Measurements from ENCODE around the gene SPRR5. TPM values are rescaled to one million over a fixed set of nuclear protein-coding genes. Genes with fewer than 3 reads are reported as not detected.

The SPRR5 gene
- total and polyA plus RNA-seq, 2 donors (not counting 3 experiments of a cell fraction or from before 2014, with no cell fraction given) = not detected

DNA sequence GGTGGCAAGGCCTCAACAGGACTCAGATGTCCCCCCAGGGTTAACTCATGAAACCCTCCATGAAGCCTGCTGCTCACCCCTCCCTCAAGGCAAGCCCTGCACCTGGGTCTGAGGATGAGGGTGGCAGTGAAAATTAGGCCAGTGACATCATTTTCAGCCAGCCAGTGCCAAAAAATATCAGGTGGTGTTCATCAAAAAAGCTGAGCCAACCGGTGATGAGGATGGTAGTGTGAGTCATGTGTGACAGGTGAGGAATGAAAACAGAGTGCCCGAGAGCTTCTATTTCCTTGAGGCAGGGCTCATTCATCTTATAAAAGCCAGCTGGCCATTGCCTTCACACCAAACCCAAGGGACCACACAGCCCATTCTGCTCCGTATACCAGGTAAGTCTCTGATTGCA lies 36.7 kb downstream of the SPRR5 start, which contains the start of gene SPRR1A:
Gene SPRR1A, plus strand, starts transcription at position 339 of the 400 bp plus-strand sequence. CDS start 1,150 bp downstream, outside the sequence.
- Histone ChIP-seq H3K27ac (ENCODE audit: insufficient read depth, low read depth, low read length) (no peak within 1 kb of the TSS), H2AFZ (ENCODE audit: low read depth, low read length) (no peak within 1 kb of the TSS), H3K4me3 (replicated peaks in 1 of 3; ENCODE audit: insufficient read depth in 1 of 3, low read depth in 1 of 3, low read length in 3 of 3) (no peak within 1 kb of the TSS), H3K4me1 (ENCODE audit: control insufficient read depth, extremely low read depth, insufficient read depth, low read length) (no peaks in the 10 kb centered on the region), H3K36me3 (ENCODE audit: control insufficient read depth in 2 of 2, extremely low read depth in 1 of 2, insufficient read depth in 2 of 2, low read length in 2 of 2) (no peaks in the 10 kb centered on the region), H3K9me3 (replicated peaks; ENCODE audit: control insufficient read depth, insufficient read depth, low read length) (no peaks in the 10 kb centered on the region), H3K9me1 (replicated peaks; ENCODE audit: control insufficient read depth, extremely low read depth, insufficient read depth, low read length) (no peaks in the 10 kb centered on the region), H3K4me2 (ENCODE audit: insufficient read depth, low read length) (no peak within 1 kb of the TSS), H3K79me2 (ENCODE audit: control insufficient read depth, insufficient read depth, low read length) (no peaks in the 10 kb centered on the region), H3K9ac (replicated peaks; ENCODE audit: extremely low read depth, insufficient read depth, low read length) (no peak within 1 kb of the TSS), H3K27me3 (ENCODE audit: control insufficient read depth in 2 of 2, insufficient read depth in 2 of 2, low read length in 2 of 2) (no peaks in the 10 kb centered on the region), H4K20me1 (replicated peaks; ENCODE audit: control insufficient read depth, extremely low read depth, insufficient read depth, low read length) (no peaks in the 10 kb centered on the region)
- TF ChIP-seq JUN (IDR thresholded peaks at IDR 0.05; ENCODE audit: borderline replicate concordance, insufficient read depth, insufficient read length, low read depth) = no peak
- TF ChIP-seq, protein P1, sequence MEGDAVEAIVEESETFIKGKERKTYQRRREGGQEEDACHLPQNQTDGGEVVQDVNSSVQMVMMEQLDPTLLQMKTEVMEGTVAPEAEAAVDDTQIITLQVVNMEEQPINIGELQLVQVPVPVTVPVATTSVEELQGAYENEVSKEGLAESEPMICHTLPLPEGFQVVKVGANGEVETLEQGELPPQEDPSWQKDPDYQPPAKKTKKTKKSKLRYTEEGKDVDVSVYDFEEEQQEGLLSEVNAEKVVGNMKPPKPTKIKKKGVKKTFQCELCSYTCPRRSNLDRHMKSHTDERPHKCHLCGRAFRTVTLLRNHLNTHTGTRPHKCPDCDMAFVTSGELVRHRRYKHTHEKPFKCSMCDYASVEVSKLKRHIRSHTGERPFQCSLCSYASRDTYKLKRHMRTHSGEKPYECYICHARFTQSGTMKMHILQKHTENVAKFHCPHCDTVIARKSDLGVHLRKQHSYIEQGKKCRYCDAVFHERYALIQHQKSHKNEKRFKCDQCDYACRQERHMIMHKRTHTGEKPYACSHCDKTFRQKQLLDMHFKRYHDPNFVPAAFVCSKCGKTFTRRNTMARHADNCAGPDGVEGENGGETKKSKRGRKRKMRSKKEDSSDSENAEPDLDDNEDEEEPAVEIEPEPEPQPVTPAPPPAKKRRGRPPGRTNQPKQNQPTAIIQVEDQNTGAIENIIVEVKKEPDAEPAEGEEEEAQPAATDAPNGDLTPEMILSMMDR (IDR thresholded peaks at IDR 0.05; ENCODE audit: extremely low read depth in 1 of 2, insufficient read depth in 1 of 2, low read depth in 1 of 2, low read length in 2 of 2) = no peak
- no peak for TF ChIP-seq EZH2 (IDR thresholded peaks at IDR 0.05; ENCODE audit: borderline replicate concordance, low read depth, low read length, severe bottlenecking)
- TF ChIP-seq FOS (IDR thresholded peaks at IDR 0.05; ENCODE audit: borderline replicate concordance, insufficient read depth, low read length) = no peak
- TF ChIP-seq, protein P2, sequence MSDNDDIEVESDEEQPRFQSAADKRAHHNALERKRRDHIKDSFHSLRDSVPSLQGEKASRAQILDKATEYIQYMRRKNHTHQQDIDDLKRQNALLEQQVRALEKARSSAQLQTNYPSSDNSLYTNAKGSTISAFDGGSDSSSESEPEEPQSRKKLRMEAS (IDR thresholded peaks at IDR 0.05; ENCODE audit: insufficient read depth, insufficient read length) = no peak
- TF ChIP-seq POLR2AphosphoS5 (IDR thresholded peaks at IDR 0.05; ENCODE audit: insufficient read depth, low read depth, low read length) = no peak
- no peak for TF ChIP-seq MYC (IDR thresholded peaks at IDR 0.05; ENCODE audit: low read depth, low read length)
- no peak for TF ChIP-seq POLR2A (IDR thresholded peaks at IDR 0.05; ENCODE audit: low read depth, low read length)
- no peak for TF ChIP-seq GATA2 (IDR thresholded peaks at IDR 0.05; ENCODE audit: insufficient read depth, insufficient read length, low read depth, low read length)
- CTCF ChIA-PET = no interaction called here
- FAIRE-seq (no peak), DNase-seq (ENCODE audit: low read depth, low spot score) (no peak)
- BruUV-seq (replicated peaks) = no TSS peak
- intact Hi-C loops (cut with micrococcal nuclease) = no loop called here
- POLR2A ChIA-PET = no interaction called here
- dilution Hi-C loops (cut with MboI; ENCODE audit: extremely low pct_ligation_motif_present, low sequenced_read_pairs) = no loop called here

Data from endothelial cell of umbilical vein (primary cell).